H1 (cell line): Measurements from ENCODE around the gene IL1RAP. TPM values are rescaled to one million over a fixed set of nuclear protein-coding genes. Genes with fewer than 3 reads are reported as not detected.

Experiments used
- E2F6 ChIP-seq: IDR thresholded peaks from 2 replicates; pipeline ENCODE4 v1.6.1; 2012; ENCODE audit warnings: inconsistent platforms
- GTF2F1 ChIP-seq: IDR thresholded peaks from 2 replicates; pipeline ENCODE4 v1.6.1; 2012; ENCODE audit warnings: low read depth, low read length, improper control_type of control experiment, borderline replicate concordance
- SRF ChIP-seq: IDR thresholded peaks from 2 replicates; pipeline ENCODE4 v1.6.1; 2011; ENCODE audit warnings: mild to moderate bottlenecking, low read depth, low read length, moderate library complexity
- polyA plus RNA-seq, 7 experiments: library from polyadenylated mRNA; depleted of rRNA in 3 of 7; stranded (reverse) in 5 of 7; unstranded in 2 of 7; fragments of >200 nt in 5 of 7; fragments of 200-250 nt in 2 of 7; gene quantifications; 1 replicate in 5 of 7; 2 replicates in 1 of 7; 4 replicates in 1 of 7; pipeline versions ENCODE4 v1.2.1 to v1.2.3, GENCODE V29; 2011 to 2013; ENCODE audit warnings: missing spikeins in 2 of 7, mixed read lengths in 2 of 7
- total RNA-seq: library from RNA; stranded (reverse); fragmentation: NEBNext Ultra II Directional; extraction: Animal tissue kit (Norgen Biotek cat#: 25700); gene quantifications from 2 replicates; pipeline ENCODE4 v1.2.1, GENCODE V29; 2021

The IL1RAP gene
- total and polyA plus RNA-seq, 2 of the 8 experiments (the other 6 are each of a cell fraction or from before 2014, with no cell fraction given), result 2.4 to 3.9 TPM

- no peak for TF ChIP-seq SRF
- no peak for TF ChIP-seq GTF2F1
- no peak for TF ChIP-seq E2F6
- TF ChIP-seq, all 59 proteins: peak for 0
Observed at GRCh38 chr3:190499122-190499521, 14.8 kb upstream of the IL1RAP start (continued).
